GM10248 (cell line): ENCODE measurements around the gene UBA7.

Source experiments
- CTCF ChIA-PET: fragments of 300-600 bp; sonication (Branson Sonifier 250); formaldehyde crosslinking; extraction: SDS; loops from one replicate; lab custom pipeline; 2021; ENCODE audit warnings: antibody characterized with exemption; lab: Yijun Ruan, JAX
- POLR2A ChIA-PET: fragments of 350-650 bp; sonication (Branson Sonifier 250); formaldehyde crosslinking; extraction: SDS; loops from one replicate; lab custom pipeline; 2020; ENCODE audit warnings: antibody characterized with exemption; lab: Yijun Ruan, JAX
- DNase-seq: peaks from one replicate; pipeline ENCODE4 v3.0.0; 2012; ENCODE audit errors: extremely low spot score
- CTCF ChIP-seq: IDR thresholded peaks from 2 replicates; pipeline ENCODE4 v1.5.1; 2012; ENCODE audit warnings: mild to moderate bottlenecking, low read depth; ENCODE audit errors: extremely low read depth, missing control alignments, control extremely low read depth

The UBA7 gene

GRCh38 chr3:49794431-49794830 is 19.3 kb downstream of the UBA7 start:
- POLR2A ChIA-PET: no interaction called here
- no peak for DNase-seq
- no peak for TF ChIP-seq CTCF
- CTCF ChIA-PET: interaction anchor here (5.1 to 25.2 kb wide), 2 partner anchors 8 to 42 kb away, joined by 38 to 558 read pairs; partner anchors contain the start of gene INKA1

- POLR2A ChIA-PET: no interaction called here
- TF ChIP-seq CTCF: no peak
Measured at GRCh38 chr3:49793486-49794085, 20.2 kb downstream of the UBA7 start.

GRCh38 chr3:49792371-49793150 is 21.2 kb downstream of the UBA7 start:
- ChIA-PET CTCF (interaction anchor here (5.1 to 25.2 kb wide), 2 partner anchors 10 to 44 kb away, joined by 38 to 558 read pairs; partner anchors contain the start of gene INKA1), POLR2A (interaction anchor here (1.5 kb wide), 1 partner anchor 10 kb away, joined by 3 read pairs; the partner anchor contains the start of gene INKA1)
- no peak for TF ChIP-seq CTCF

More at GRCh38 chr3:49793486-49794085, 20.2 kb downstream of the UBA7 start:
- CTCF ChIA-PET: interaction anchor here (5.1 to 25.2 kb wide), 2 partner anchors 9 to 43 kb away, joined by 38 to 558 read pairs; partner anchors contain the start of gene INKA1
- DNase-seq: no peak

GRCh38 chr3:49791571-49791970 is 22.2 kb downstream of the UBA7 start:
- no peak for TF ChIP-seq CTCF
- ChIA-PET CTCF (interaction anchor here (5.1 to 25.2 kb wide), 2 partner anchors 11 to 45 kb away, joined by 38 to 558 read pairs; partner anchors contain the start of gene INKA1), POLR2A (interaction anchor here (1.5 kb wide), 1 partner anchor 11 kb away, joined by 3 read pairs; the partner anchor contains the start of gene INKA1)
- no peak for DNase-seq

More at GRCh38 chr3:49792371-49793150, 21.2 kb downstream of the UBA7 start:
- no peak for DNase-seq

GRCh38 chr3:49790626-49791411 is 22.9 kb downstream of the UBA7 start:
- ChIA-PET CTCF (interaction anchor here (5.1 to 25.2 kb wide), 2 partner anchors 12 to 46 kb away, joined by 38 to 558 read pairs; partner anchors contain the start of gene INKA1), POLR2A (interaction anchor here (1.5 kb wide), 1 partner anchor 12 kb away, joined by 3 read pairs; the partner anchor contains the start of gene INKA1)
- no peak for TF ChIP-seq CTCF
- DNase-seq: no peak
